Esophagus muscularis mucosa (tissue), 3 donors: ENCODE results near the gene SDHB.

ENCODE experiments used
- POLR2AphosphoS5 ChIP-seq, 2 donors: sonication (generic); formaldehyde crosslinking; IDR thresholded peaks; one replicate each; pipeline ENCODE4 v1.6.1; 2017; ENCODE audit warnings: antibody characterized with exemption in 2 of 2
- TF ChIP-seq, protein P1 (sequence below), 3 experiments: fragments of 200-600 bp in 2 of 3; fragments of 450-650 bp in 1 of 3; sonication (generic) in 2 of 3; IDR thresholded peaks; one replicate each; pipeline ENCODE4 v1.5.1; 2017 to 2019; ENCODE audit warnings: antibody characterized with exemption in 3 of 3, mild to moderate bottlenecking in 2 of 3, moderate library complexity in 1 of 3

DNA sequence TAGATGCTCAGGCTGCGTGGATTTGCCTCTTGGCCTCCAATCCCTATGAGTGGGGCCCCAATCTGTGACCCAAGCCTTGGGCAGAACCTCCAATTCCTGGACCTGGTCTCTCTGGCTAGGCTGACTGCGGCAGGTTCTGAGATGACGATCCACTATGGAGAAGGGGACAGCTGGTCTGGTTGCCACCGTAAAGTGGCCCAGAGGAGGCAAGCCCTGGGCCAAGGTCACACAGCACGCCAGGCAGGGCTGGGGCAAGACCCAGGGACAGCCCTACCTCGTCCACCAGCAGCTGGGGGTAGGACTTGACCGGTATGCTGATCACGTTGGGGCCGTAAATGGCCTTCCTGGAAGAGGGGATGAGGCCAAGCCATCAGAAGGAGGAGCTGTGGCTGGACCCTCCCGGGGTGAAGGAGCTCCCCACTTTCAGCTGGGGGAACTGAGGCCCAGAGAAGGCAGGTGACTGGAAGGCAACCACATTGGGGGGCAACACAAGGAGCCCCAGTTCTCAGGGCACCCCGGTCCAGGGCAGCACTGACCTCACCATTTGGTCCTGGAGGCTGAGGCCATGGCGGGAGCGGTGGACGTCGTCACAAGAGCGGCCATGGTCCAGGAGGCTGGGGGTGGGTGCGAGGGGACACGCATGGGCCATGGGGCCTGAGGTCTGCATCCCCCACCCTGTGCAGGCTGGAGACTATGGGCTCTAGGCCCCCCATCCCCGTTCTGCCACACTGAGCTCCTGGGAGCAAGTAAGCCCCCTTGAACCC is 51.9 kb downstream of the SDHB start:
- no peak for TF ChIP-seq POLR2AphosphoS5 (IDR thresholded peaks at IDR 0.05)
- TF ChIP-seq, protein P1, sequence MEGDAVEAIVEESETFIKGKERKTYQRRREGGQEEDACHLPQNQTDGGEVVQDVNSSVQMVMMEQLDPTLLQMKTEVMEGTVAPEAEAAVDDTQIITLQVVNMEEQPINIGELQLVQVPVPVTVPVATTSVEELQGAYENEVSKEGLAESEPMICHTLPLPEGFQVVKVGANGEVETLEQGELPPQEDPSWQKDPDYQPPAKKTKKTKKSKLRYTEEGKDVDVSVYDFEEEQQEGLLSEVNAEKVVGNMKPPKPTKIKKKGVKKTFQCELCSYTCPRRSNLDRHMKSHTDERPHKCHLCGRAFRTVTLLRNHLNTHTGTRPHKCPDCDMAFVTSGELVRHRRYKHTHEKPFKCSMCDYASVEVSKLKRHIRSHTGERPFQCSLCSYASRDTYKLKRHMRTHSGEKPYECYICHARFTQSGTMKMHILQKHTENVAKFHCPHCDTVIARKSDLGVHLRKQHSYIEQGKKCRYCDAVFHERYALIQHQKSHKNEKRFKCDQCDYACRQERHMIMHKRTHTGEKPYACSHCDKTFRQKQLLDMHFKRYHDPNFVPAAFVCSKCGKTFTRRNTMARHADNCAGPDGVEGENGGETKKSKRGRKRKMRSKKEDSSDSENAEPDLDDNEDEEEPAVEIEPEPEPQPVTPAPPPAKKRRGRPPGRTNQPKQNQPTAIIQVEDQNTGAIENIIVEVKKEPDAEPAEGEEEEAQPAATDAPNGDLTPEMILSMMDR (IDR thresholded peaks at IDR 0.05) = no peak
